Measurements from ENCODE around the gene ANKRD13D. TPM values are rescaled to one million over a fixed set of nuclear protein-coding genes. Genes with fewer than 3 reads are reported as not detected.
"Not testable (repeated sequence)": the region's sequence is repeated elsewhere in the genome, so short reads cannot be mapped to it uniquely, and the experiment has no call there.

ANKRD13D gene
- polyA plus RNA-seq, 1 donor: 38.8 TPM

- DNase-seq: peak; percentile 53 to 82
- 100% methylated on average over 1 of the region's 22 CpGs for WGBS (ENCODE audit: insufficient coverage, low lambda C conversion rate)
Measured at GRCh38 chr11:67312187-67313021, 23.3 kb downstream of the ANKRD13D start.

DNA sequence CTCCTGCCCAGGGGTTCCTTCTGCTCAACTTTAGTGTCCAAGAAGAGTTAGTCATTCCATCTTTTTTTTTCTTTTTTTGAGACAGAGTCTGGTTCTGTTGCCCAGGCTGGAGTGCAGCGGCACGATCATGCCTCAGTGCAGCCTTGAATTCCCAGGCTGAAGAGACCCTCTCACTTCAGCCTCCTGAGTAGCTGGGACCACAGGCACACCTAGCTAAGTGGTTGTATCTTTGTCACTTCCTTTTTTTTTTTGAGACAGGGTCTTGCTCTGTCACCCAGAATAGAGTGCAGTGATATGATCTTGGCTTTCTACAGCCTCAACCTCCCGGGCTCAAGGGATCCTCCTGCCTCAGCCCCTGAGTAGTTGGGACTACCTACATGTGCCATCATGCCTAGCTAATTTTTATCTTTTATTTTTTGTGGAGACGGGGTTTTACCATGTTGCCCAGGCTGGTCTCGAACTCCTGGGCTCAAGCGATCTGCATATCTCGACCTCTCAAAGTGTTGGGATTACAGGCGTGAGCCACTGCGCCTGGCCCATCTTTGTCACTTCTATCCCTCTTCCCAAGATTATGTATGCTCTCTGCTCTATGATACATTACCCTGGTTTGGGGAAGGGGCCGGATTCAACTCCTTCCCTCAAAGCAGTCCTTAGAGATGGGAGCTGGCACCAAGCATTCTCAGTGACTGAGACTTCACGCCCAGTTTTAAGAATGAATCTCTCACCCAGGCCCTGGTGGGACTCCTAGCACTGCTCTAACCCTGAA is 24.2 kb downstream of the ANKRD13D start:
- Histone ChIP-seq H3K4me1 (ENCODE audit: control insufficient read depth, insufficient read depth, low read length) (peaks cover 11% of the 10 kb centered on the region), H3K27me3 (ENCODE audit: control insufficient read depth, insufficient read depth, low read length) (no peaks in the 10 kb centered on the region), H3K9me3 (ENCODE audit: control insufficient read depth, low read depth, low read length) (no peaks in the 10 kb centered on the region), H3K36me3 (ENCODE audit: control insufficient read depth, insufficient read depth, low read length) (peaks cover 28% of the 10 kb centered on the region), H3K27ac (ENCODE audit: low read length) (peak overlapping the region; percentile 77), H3K4me3 (ENCODE audit: low read length) (no peak overlapping the region)
- 80% methylated on average over 1 of the region's 11 CpGs for WGBS (ENCODE audit: insufficient coverage, low lambda C conversion rate)
- no peak for DNase-seq

More at GRCh38 chr11:67312187-67313021, 23.3 kb downstream of the ANKRD13D start:
- peaks cover 37% of the 10 kb centered on the region for H3K36me3 ChIP-seq (ENCODE audit: control insufficient read depth, insufficient read depth, low read length)
- no peaks in the 10 kb centered on the region for H3K9me3 ChIP-seq (ENCODE audit: control insufficient read depth, low read depth, low read length)
- H3K27ac ChIP-seq (ENCODE audit: low read length): peak overlapping the region; percentile 77
- peaks cover 10% of the 10 kb centered on the region for H3K4me1 ChIP-seq (ENCODE audit: control insufficient read depth, insufficient read depth, low read length)
- no peak overlapping the region for H3K4me3 ChIP-seq (ENCODE audit: low read length)
- no peaks in the 10 kb centered on the region for H3K27me3 ChIP-seq (ENCODE audit: control insufficient read depth, insufficient read depth, low read length)

DNA sequence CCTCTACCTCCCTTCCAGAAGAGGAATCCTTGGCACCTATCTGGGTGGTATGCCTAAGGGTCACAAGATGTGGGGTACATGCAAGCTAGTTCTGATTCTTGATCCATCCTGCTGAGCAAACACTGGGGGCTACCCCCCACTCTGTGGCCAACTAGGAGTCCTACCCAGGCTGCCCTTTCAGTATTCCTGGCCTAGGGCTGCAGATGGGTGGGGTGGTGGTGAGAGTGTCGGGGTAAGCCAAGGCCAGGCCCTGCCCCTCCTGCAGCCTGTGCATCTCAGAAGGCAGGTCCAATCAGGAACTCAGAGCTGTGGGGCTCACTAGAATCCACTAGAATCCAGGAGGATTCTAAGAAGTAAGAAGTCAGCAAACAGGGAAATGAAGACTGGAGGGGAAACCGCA is 25.1 kb downstream of the ANKRD13D start:
- Histone ChIP-seq H3K4me1 (ENCODE audit: control insufficient read depth, insufficient read depth, low read length) (peaks cover 13% of the 10 kb centered on the region), H3K36me3 (ENCODE audit: control insufficient read depth, insufficient read depth, low read length) (peaks cover 20% of the 10 kb centered on the region), H3K9me3 (ENCODE audit: control insufficient read depth, low read depth, low read length) (no peaks in the 10 kb centered on the region), H3K27ac (ENCODE audit: low read length) (no peak overlapping the region), H3K27me3 (ENCODE audit: control insufficient read depth, insufficient read depth, low read length) (no peaks in the 10 kb centered on the region), H3K4me3 (ENCODE audit: low read length) (no peak overlapping the region)
- WGBS (ENCODE audit: insufficient coverage, low lambda C conversion rate): no CpG with 5 or more reads among the region's 2 CpGs
- no peak for DNase-seq

- Histone ChIP-seq H3K9me3 (ENCODE audit: control insufficient read depth, low read depth, low read length) (no peaks in the 10 kb centered on the region), H3K36me3 (ENCODE audit: control insufficient read depth, insufficient read depth, low read length) (peaks cover 8% of the 10 kb centered on the region), H3K4me3 (ENCODE audit: low read length) (no peak overlapping the region), H3K27ac (ENCODE audit: low read length) (no peak overlapping the region), H3K27me3 (ENCODE audit: control insufficient read depth, insufficient read depth, low read length) (no peaks in the 10 kb centered on the region), H3K4me1 (ENCODE audit: control insufficient read depth, insufficient read depth, low read length) (peaks cover 13% of the 10 kb centered on the region)
- 100% methylated on average over 2 of the region's 9 CpGs for WGBS (ENCODE audit: insufficient coverage, low lambda C conversion rate)
- no peak for DNase-seq
Measured at GRCh38 chr11:67315325-67315909, 26.3 kb downstream of the ANKRD13D start.

DNA sequence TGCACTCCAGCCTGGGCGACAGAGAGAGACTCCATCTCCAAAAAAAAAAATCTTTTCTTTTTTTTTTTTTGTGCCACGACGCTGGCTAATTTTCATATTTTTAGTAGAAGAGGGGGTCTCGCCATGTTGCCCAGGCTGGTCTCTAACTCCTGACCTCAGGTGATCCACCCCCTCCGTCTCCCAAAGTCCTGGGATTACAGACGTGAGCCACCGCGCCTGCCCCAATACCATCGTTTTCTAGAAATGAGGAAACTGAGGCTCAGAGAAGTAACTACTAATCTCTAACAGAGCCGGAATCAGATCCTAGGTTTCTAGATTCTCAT is 27.7 kb downstream of the ANKRD13D start:
- Histone ChIP-seq H3K27ac (ENCODE audit: low read length) (peak overlapping the region; percentile 97), H3K9me3 (ENCODE audit: control insufficient read depth, low read depth, low read length) (no peaks in the 10 kb centered on the region), H3K36me3 (ENCODE audit: control insufficient read depth, insufficient read depth, low read length) (no peaks in the 10 kb centered on the region), H3K4me1 (ENCODE audit: control insufficient read depth, insufficient read depth, low read length) (peaks cover 13% of the 10 kb centered on the region), H3K27me3 (ENCODE audit: control insufficient read depth, insufficient read depth, low read length) (no peaks in the 10 kb centered on the region), H3K4me3 (ENCODE audit: low read length) (peak overlapping the region; percentile 74)
- 0% methylated on average over 1 of the region's 10 CpGs for WGBS (ENCODE audit: insufficient coverage, low lambda C conversion rate)
- DNase-seq: no peak

GRCh38 chr11:67317205-67317887 is 28.2 kb downstream of the ANKRD13D start:
- WGBS (ENCODE audit: insufficient coverage, low lambda C conversion rate): no CpG with 5 or more reads among the region's 55 CpGs
- H3K9me3 ChIP-seq (ENCODE audit: control insufficient read depth, low read depth, low read length): no peaks in the 10 kb centered on the region
- H3K27ac ChIP-seq (ENCODE audit: low read length): peak overlapping the region; percentile 97
- peaks cover 13% of the 10 kb centered on the region for H3K4me1 ChIP-seq (ENCODE audit: control insufficient read depth, insufficient read depth, low read length)
- H3K4me3 ChIP-seq (ENCODE audit: low read length): peak overlapping the region; percentile 74
- DNase-seq: peak; percentile 95 to 97
- H3K36me3 ChIP-seq (ENCODE audit: control insufficient read depth, insufficient read depth, low read length): no peaks in the 10 kb centered on the region
- H3K27me3 ChIP-seq (ENCODE audit: control insufficient read depth, insufficient read depth, low read length): no peaks in the 10 kb centered on the region

GRCh38 chr11:67317888-67318555 is 28.9 kb downstream of the ANKRD13D start:
- no CpG with 5 or more reads among the region's 53 CpGs for WGBS (ENCODE audit: insufficient coverage, low lambda C conversion rate)
- H3K27ac ChIP-seq (ENCODE audit: low read length): no peak overlapping the region
- H3K4me3 ChIP-seq (ENCODE audit: low read length): peak overlapping the region; percentile 74
- H3K4me1 ChIP-seq (ENCODE audit: control insufficient read depth, insufficient read depth, low read length): peaks cover 10% of the 10 kb centered on the region
- no peak for DNase-seq
- no peaks in the 10 kb centered on the region for H3K9me3 ChIP-seq (ENCODE audit: control insufficient read depth, low read depth, low read length)
- H3K36me3 ChIP-seq (ENCODE audit: control insufficient read depth, insufficient read depth, low read length): no peaks in the 10 kb centered on the region
- no peaks in the 10 kb centered on the region for H3K27me3 ChIP-seq (ENCODE audit: control insufficient read depth, insufficient read depth, low read length)

DNA sequence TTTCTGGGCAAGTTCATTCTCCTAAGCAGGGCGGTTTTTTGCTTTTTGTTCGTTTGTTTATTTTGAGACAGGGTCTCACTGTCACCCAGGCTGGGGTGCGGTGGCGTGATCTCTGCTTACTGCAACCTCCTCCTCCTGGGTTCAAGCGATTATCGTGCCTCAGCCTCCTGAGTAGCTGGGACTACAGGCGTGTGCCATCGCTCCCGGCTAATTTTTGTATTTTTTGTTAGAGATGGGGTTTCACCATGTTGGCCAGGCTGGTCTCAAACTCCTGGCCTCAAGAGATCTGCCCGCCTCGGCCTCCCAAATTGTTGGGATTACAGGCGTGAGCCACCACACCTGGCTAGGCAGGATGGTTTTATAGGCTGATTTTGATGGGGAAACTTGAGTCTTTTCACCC is 29.8 kb downstream of the ANKRD13D start:
- H3K4me3 ChIP-seq (ENCODE audit: low read length): not testable (repeated sequence)
- 60% methylated on average over 1 of the region's 12 CpGs for WGBS (ENCODE audit: insufficient coverage, low lambda C conversion rate)

DNA sequence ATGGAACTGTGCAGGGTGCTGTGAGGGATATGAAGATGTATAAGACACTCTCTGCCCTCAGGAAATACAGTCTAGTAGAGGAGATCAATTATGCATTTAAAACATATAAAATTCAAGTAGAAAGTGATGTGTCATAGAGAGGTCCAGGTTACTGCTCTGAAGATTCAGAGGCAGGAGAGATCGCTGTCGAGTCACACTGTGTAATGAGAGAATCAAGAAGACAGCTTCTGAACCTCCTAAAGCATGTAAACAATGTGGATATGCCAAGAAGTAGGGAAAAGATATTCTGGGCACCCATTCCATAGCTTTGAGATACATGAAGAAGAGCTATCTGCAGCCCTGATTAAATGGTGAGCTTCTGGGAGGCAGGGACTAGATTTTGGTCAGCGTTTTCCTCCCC is 30.9 kb downstream of the ANKRD13D start:
- DNase-seq: no peak
- Histone ChIP-seq H3K36me3 (ENCODE audit: control insufficient read depth, insufficient read depth, low read length) (no peaks in the 10 kb centered on the region), H3K27ac (ENCODE audit: low read length) (no peak overlapping the region), H3K4me1 (ENCODE audit: control insufficient read depth, insufficient read depth, low read length) (peaks cover 7% of the 10 kb centered on the region), H3K27me3 (ENCODE audit: control insufficient read depth, insufficient read depth, low read length) (no peaks in the 10 kb centered on the region), H3K4me3 (ENCODE audit: low read length) (no peak overlapping the region), H3K9me3 (ENCODE audit: control insufficient read depth, low read depth, low read length) (no peaks in the 10 kb centered on the region)
- no CpG with 5 or more reads among the region's 3 CpGs for WGBS (ENCODE audit: insufficient coverage, low lambda C conversion rate)

More for the DNA sequence above, 29.8 kb downstream of the ANKRD13D start:
- not testable (repeated sequence) for DNase-seq; H3K9me3 ChIP-seq (ENCODE audit: control insufficient read depth, low read depth, low read length); H3K27ac ChIP-seq (ENCODE audit: low read length); H3K4me1 ChIP-seq (ENCODE audit: control insufficient read depth, insufficient read depth, low read length); H3K36me3 ChIP-seq (ENCODE audit: control insufficient read depth, insufficient read depth, low read length); H3K27me3 ChIP-seq (ENCODE audit: control insufficient read depth, insufficient read depth, low read length)
